Heart right ventricle (tissue), 16 donors: ENCODE data around the gene CYB561. TPM values are rescaled to one million over a fixed set of nuclear protein-coding genes. Genes with fewer than 3 reads are reported as not detected.

Source experiments
- ATAC-seq, 8 donors: fragments of 200-7000 bp; cut with Tn5 transposase; one replicate each; pipeline ENCODE4 v1.9.1; 2020; ENCODE audit warnings: mild to moderate bottlenecking in 8 of 8, moderate library complexity in 8 of 8, moderate number of reproducible peaks in 1 of 8
- DNase-seq, 2 donors: peaks; one replicate each; pipeline ENCODE4 v3.0.0-alpha.2; 2020
- H3K27ac ChIP-seq, 10 donors: fragments of 200-600 bp; sonication (generic) in 2 of 10; one replicate each; pipeline versions ENCODE4 v1.5.0 to v1.8.0; 2020 to 2022; ENCODE audit warnings: mild to moderate bottlenecking in 3 of 10
- H3K27me3 ChIP-seq, 7 donors: fragments of 200-600 bp; one replicate each; pipeline ENCODE4 v1.8.0; 2021 to 2022; ENCODE audit warnings: mild to moderate bottlenecking in 2 of 7
- H3K36me3 ChIP-seq, 9 donors: fragments of 200-600 bp; sonication (generic) in 1 of 9; one replicate each; pipeline versions ENCODE4 v1.5.0 to v1.8.0; 2020 to 2022; ENCODE audit warnings: mild to moderate bottlenecking in 2 of 9
- H3K4me1 ChIP-seq, 9 donors: fragments of 200-600 bp; sonication (generic) in 1 of 9; one replicate each; pipeline versions ENCODE4 v1.5.0 to v1.8.0; 2020 to 2022; ENCODE audit warnings: mild to moderate bottlenecking in 4 of 9
- H3K4me3 ChIP-seq, 10 donors: fragments of 200-600 bp; sonication (generic) in 2 of 10; one replicate each; pipeline versions ENCODE4 v1.5.0 to v1.8.0; 2020 to 2022; ENCODE audit warnings: mild to moderate bottlenecking in 7 of 10, moderate library complexity in 2 of 10
- H3K9me3 ChIP-seq, 11 donors: fragments of 200-600 bp in 10 of 11; sonication (generic) in 2 of 11; one replicate each; pipeline versions ENCODE4 v1.5.0 to v1.8.0; 2013 to 2022; ENCODE audit warnings: mild to moderate bottlenecking in 2 of 11, control low read depth in 1 of 11, moderate library complexity in 1 of 11
- WGBS, 2 donors: extraction: QIAGEN DNeasy Blood & Tissue Kit; methylation state at CpG; one replicate each; pipeline ENCODE4 v1.1.7; 2013; ENCODE audit warnings: inconsistent platforms in 1 of 2; 5-methylcytosine and 5-hydroxymethylcytosine counted together
- intact Hi-C, 10 donors: fragments of 100-400 bp; cut with DNase I; formaldehyde crosslinking; loops; one replicate each; pipeline versions ENCODE4 v1.11.1 to v1.14.2; 2022
- polyA plus RNA-seq, 2 donors: library from polyadenylated mRNA; stranded (reverse); fragments of 200-250 nt; gene quantifications; one replicate each; pipeline ENCODE4 v1.2.3, GENCODE V29; 2013
- total RNA-seq, 10 donors: library from RNA; stranded (reverse); fragmentation: NEBNext Ultra II Directional in 3 of 10; extraction: Animal tissue kit (Norgen Biotek cat#: 25700) in 3 of 10; gene quantifications; one replicate each; pipeline versions ENCODE4 v1.2.1 to v1.2.4, GENCODE V29; 2021 to 2023
- TF ChIP-seq, protein P1 (sequence below), 9 donors: fragments of 200-600 bp; sonication (generic) in 2 of 9; IDR thresholded peaks; one replicate each; pipeline versions ENCODE4 v1.5.0 to v1.8.0; 2021 to 2022; ENCODE audit warnings: antibody characterized with exemption in 9 of 9, mild to moderate bottlenecking in 5 of 9, moderate library complexity in 1 of 9
- donor health status: Arrhythmogenic right ventricular cardiomyopathy.
- donor health status: ischemic (EF 13 %, LVEDD 7.1; RV severe dilation, severe dysfunction).
- donor health status: healthy with polysubstance abuse.
- donor health status: DM: no; HTN: yes; CAD: no.
- donor health status: DM: no; HTN: no; CAD: no.
- donor health status: ischemic (EF 25% LVEDD 6.9; RV normal size, moderate dysfunction).
- donor health status: ischemic (EF 25% LVEDD 5.7; RV mildly dilated, moderate dysfunction).
- donor health status: healthy.
- donor health status: DM: yes; HTN: yes; CAD: no.
- donor health status: Ischemic cardiomyopathy.
- donor health status: ischemic (EF 35%, LVEDD 5.7; RV mildly dilated, moderate dysfunction).
- donor health status: nonischemic (EF 11% LVEDD 7.7; RV severe dilation, severe dysfunction).
- donor health status: DM: yes; HTN: yes; CAD: no.
- donor health status: PGD.
- donor health status: ischemic (EF 29% LVEDD 5.4; RV normal size, mild dysfunction).
- donor health status: nonischemic (EF 23%, LVEDD 6.1; RV moderate dilation, normal function).

CYB561 gene
- total and polyA plus RNA-seq, 12 donors, result 5.5 to 22.8 (median 8.5) TPM

DNA sequence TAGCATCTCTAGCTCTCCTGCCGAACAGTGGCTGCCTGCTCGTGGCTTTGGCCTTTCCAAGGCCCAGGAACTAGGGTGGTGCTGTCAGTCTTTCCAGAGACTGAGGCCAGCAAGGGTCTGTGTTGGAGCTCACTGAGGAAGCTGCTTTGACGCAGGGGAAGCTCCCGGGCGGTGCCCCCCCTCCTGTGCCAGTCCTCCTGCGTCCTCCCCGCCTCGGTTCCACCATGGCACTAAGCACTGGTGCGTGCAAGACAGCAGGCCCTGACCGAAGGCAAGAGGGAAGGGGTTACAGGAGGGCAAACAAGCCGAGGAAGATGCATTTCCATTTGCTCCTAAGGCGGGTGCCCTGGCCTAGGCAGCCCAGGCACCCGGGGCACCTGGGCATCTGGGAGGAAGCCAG, 4.5 kb downstream of the CYB561 start:
- ATAC-seq (no peak), DNase-seq (no peak)
- H3K27me3 ChIP-seq, result no peaks in the 10 kb centered on the region
- TF ChIP-seq, protein P1, sequence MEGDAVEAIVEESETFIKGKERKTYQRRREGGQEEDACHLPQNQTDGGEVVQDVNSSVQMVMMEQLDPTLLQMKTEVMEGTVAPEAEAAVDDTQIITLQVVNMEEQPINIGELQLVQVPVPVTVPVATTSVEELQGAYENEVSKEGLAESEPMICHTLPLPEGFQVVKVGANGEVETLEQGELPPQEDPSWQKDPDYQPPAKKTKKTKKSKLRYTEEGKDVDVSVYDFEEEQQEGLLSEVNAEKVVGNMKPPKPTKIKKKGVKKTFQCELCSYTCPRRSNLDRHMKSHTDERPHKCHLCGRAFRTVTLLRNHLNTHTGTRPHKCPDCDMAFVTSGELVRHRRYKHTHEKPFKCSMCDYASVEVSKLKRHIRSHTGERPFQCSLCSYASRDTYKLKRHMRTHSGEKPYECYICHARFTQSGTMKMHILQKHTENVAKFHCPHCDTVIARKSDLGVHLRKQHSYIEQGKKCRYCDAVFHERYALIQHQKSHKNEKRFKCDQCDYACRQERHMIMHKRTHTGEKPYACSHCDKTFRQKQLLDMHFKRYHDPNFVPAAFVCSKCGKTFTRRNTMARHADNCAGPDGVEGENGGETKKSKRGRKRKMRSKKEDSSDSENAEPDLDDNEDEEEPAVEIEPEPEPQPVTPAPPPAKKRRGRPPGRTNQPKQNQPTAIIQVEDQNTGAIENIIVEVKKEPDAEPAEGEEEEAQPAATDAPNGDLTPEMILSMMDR (IDR thresholded peaks at IDR 0.05), result no peak
- H3K9me3 ChIP-seq, result no peaks in the 10 kb centered on the region
- peaks cover 14 to 64% (median 50%) of the 10 kb centered on the region in 9 donors for H3K4me1 ChIP-seq
- H3K36me3 ChIP-seq, result no peaks in the 10 kb centered on the region
- intact Hi-C loops, result loop anchor here in 3 of 10 donors (5.0 kb wide), 1 partner anchor 36 kb away; the partner anchor contains the start of gene ACE (in 3 of the 3)
- WGBS, 2 donors, result 92 to 95% methylated on average over 13 of the region's 13 CpGs
- H3K27ac ChIP-seq, result peak overlapping the region in 1 of 10 donors; percentile 15
- no peak overlapping the region for H3K4me3 ChIP-seq

DNA sequence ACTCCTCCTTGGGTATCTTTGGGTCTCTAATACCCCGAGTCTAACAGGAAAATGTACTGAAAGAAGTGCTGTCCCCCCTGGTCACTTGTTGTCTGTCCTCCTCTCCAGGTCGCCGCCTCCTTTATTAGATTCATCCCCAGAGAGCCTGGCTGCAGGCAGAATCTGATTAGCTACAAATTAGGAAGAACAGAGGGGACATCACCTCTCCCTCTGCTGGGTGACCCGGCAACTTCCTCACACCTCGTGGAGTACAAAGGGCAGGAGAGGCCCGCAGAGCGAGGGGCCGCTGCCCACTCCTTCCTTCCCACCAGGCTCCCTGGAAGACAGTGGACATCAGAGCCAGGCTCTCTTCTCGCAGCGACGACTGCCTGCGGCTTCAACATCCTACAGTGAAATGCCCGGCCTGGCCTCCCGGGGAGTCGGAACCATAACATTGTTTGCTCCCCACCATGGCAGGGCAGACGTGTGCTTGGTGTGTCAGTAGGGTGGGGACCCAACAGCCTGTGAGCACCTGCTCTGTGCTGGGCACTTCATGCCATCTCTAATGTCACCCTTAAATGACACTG, 5.3 kb downstream of the CYB561 start:
- intact Hi-C loops, result loop anchor here in 3 of 10 donors (5.0 kb wide), 1 partner anchor 36 kb away; the partner anchor contains the start of gene ACE (in 3 of the 3)

DNA sequence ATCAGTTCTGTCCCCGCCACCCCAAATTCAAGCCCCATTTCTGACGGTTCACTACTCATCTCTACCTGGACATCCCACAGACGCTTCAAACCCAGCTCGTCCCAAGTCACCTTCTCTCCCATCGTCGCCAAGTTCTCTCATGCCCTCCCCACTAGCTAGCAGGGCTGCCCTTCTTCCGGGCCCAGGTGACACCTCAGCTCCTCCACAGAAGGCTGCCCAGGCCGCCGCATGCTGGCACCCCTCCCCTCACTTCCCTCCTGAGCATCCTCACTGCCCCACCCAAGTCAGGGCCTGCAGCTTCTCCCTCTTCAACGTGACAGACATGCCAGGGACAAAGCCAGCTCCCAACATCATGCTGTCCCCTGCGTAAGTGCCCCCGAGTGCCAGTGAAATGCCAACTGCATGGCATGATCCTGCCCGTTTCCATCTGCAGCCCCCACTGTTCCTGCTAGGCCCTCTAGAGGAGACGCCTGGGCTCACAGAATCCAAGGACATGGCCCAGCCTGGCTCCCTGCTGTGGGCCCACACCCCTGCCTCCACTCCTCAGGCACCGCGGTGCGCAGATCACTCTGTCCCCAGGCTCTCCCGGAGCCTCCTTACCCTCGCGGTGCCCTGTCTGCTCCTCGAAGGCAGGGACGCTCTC, 5.9 kb downstream of the CYB561 start:
- Histone ChIP-seq H3K4me1 (peaks cover 15 to 68% (median 56%) of the 10 kb centered on the region in 9 donors), H3K4me3 (peak overlapping the region in 2 of 10 donors; percentile 6 to 12), H3K9me3 (no peaks in the 10 kb centered on the region), H3K27ac (peak overlapping the region in 9 of 10 donors; percentile 22 to 90 (median 68)), H3K27me3 (no peaks in the 10 kb centered on the region), H3K36me3 (peaks cover 0 to 5% (median 0%) of the 10 kb centered on the region in 9 donors)
- WGBS, 2 donors, result 53 to 55% methylated on average over 22 of the region's 22 CpGs
- intact Hi-C loops, result loop anchor here in 3 of 10 donors (5.0 kb wide), 1 partner anchor 37 kb away; the partner anchor contains the start of gene ACE (in 3 of the 3)
- TF ChIP-seq, protein P1 (IDR thresholded peaks at IDR 0.05), result peak in 2 of 9 donors; percentile 4 to 16
- no peak for DNase-seq
- peak in 4 of 8 donors; percentile 21 to 35 (median 24) for ATAC-seq

More for the DNA sequence above, 5.3 kb downstream of the CYB561 start:
- Histone ChIP-seq H3K27me3 (no peaks in the 10 kb centered on the region), H3K4me3 (no peak overlapping the region), H3K27ac (peak overlapping the region in 7 of 10 donors; percentile 13 to 90 (median 69)), H3K36me3 (peaks cover 0 to 3% (median 0%) of the 10 kb centered on the region in 9 donors), H3K4me1 (peaks cover 17 to 68% (median 54%) of the 10 kb centered on the region in 9 donors), H3K9me3 (no peaks in the 10 kb centered on the region)
- TF ChIP-seq, protein P1 (IDR thresholded peaks at IDR 0.05), result no peak
- 78 to 80% methylated on average over 16 of the region's 16 CpGs for WGBS, 2 donors
- DNase-seq (no peak), ATAC-seq (no peak)

DNA sequence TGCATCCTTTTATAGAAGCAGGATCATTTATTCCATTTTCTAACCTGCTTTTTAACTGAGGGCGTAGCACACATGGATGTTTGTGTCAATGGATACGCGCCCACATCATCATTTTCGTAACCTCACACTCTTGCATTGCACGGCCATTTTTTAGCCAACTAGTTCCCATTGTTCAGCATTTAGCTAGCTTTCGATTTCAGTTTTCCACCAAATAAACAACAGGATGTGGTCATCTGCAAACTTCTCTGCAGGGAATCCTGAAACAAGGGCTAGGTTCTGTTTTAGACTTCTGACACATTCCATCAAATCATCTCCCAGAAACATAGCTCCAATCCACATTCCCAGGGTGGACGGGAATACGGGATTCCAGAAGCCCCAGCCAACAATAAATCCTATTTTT, 6.4 kb downstream of the CYB561 start:
- Histone ChIP-seq H3K9me3 (no peaks in the 10 kb centered on the region), H3K27me3 (no peaks in the 10 kb centered on the region), H3K27ac (peak overlapping the region in 9 of 10 donors; percentile 22 to 90 (median 68)), H3K4me1 (peaks cover 20 to 71% (median 61%) of the 10 kb centered on the region in 9 donors), H3K4me3 (peak overlapping the region in 2 of 10 donors; percentile 6 to 12), H3K36me3 (peaks cover 0 to 5% (median 0%) of the 10 kb centered on the region in 9 donors)
- intact Hi-C loops, result loop anchor here in 6 of 10 donors (5.0 kb wide), 2 partner anchors 38 to 168 kb away; partner anchors contain the start of gene ACE (in 6 of the 6)
- TF ChIP-seq, protein P1 (IDR thresholded peaks at IDR 0.05), result no peak
- ATAC-seq (peak in 1 of 8 donors; percentile 8), DNase-seq (no peak)
- 46 to 49% methylated on average over 8 of the region's 8 CpGs for WGBS, 2 donors
